ENCODE results near the gene PPFIA1.
A peak's percentile ranks its signal among the peaks of the same experiment; 100 is the strongest.
"Not testable (repeated sequence)": the region's sequence is repeated elsewhere in the genome, so short reads cannot be mapped to it uniquely, and the experiment has no call there.

The PPFIA1 gene

DNA sequence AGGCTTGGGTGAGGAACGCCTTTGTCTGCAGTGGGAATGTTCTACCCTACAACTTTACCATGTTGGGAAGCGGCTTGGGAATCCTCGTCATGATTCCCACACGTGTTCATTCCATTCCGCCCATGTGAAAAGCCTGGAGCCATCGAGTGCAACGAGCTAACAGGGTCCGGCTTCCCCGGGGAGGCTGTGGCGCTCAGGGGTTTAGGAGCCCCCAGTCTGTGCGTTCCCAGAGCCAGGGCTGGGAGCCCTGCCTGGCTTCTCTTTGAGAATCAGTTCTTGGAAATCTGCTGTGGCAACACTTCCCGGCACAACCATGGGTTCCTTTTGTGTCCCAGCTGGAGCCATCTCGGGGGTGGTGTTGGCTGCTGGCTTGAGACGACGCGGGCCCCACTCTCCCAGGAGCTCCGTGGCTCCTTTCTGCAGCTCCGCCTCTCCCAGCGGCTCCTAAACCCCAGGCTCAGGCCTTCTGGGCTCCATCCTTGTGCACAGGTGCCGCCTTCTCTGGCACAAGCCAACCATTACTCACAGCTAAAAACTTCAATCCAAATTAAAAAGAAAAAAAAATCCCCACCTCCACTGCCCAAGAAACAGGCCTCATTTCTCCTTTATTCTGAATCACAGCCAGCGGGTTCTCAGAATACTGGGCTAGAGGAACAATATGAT lies 18.7 kb upstream of the PPFIA1 start:
- DNase-seq, result peak in 1 of 2 experiments; percentile 52

DNA sequence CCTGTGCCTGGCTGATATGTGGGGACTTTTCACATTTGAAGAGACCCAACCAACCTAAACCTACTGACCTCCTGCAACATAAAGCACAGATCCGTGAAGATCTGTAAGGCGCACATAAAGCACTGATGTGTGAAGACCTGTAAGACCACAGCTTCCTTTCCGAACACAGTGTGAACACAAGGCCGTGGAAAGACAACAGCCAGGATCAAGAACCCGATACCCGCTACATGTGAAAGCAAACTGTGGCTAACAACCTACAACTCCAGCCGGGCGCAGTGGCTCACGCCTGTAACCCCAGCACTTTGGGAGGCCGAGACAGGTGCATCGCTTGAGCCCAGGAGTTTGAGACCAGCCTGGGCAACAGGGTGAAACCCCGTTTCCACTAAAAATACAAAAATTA lies 17.6 kb upstream of the PPFIA1 start:
- DNase-seq, result no peak

DNA sequence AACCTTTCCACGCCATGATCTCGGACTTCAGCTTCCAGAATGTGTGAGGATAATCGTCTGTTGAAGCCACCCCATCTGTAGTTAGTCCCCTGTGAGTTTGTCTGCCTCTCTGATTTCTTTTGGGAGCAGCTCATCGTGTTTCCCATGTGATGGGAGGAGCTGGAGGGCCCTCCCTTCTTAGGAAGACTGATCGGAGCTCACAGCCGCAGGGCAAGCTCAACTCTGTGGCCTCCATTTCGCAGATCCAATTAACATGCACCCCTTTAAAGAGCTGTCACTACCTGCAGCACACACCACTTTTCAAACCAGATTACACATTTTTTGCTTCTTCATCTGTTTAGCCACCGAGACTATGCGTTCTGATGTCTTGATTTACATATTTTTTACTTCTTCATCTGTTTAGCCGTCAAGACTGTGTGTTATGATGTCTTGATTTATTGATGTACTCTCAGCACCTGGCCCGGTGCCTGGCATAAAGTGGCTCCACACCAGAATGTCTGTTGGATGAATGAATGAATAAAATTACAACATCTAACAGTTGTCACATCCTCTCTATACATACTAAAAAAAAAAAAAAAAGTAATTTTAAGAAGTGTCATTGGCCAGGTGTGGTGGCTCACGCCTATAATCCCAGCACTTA lies 14.9 kb upstream of the PPFIA1 start:
- peak; percentile 48 to 56 for DNase-seq

DNA sequence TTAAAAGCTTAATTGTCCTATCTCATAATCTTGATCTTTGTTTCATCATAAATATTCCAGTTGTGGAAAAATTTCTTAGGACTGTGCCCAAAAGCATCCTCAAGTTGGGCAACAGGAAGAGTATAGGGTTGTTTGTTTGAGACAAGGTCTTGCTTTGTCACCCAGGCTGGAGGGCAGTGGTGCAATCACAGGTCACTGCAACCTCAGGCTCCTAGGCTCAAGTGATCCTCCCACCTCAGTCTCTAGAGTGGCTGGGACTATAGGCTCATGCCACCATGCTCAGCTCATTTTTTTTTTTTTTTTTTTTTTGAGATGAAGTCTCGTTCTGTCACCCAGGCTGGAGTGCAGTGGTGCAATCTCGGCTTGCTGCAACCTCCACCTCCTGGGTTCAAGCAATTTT lies 11.4 kb upstream of the PPFIA1 start:
- DNase-seq, result not testable (repeated sequence)

DNA sequence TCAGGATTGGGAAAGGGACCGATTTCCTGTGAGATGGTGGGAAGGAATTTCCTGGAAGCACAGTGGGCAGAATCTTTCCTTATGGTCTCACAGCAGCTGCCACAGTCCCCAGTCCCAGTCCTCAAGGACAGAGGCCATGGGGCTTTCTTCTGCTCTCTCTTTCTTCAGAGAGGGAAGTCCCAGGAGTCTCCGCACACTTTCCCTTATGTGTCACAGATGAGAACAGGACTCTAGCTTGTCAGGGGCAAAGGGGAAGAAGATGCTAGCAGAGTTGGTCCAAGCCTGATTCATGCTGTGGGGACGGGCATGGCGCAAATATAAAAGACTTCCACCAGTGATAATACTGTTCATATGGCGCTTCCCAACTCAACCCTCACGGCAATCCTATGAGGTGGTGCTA lies 7.5 kb upstream of the PPFIA1 start:
- no peak for DNase-seq

DNA sequence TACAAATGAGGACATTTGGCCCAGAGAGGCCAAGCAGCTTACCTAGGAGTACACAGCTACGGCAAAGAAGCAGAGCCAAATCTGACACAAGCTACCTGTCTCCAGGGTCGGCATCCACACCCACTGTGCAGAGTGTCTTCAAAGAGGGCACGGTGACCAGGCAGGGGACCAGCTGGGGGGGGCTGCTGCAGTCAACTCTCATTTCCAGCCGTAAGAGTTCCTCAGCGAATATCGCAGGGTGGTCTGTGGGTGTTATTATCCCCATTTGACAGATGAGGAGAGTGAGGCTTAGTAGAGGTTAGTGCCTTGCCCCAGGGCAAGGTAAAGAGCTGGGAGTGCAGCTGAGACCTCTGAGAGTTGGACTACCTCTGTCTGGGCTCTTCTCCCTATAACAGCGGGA lies 7.1 kb upstream of the PPFIA1 start:
- no peak for DNase-seq

DNA sequence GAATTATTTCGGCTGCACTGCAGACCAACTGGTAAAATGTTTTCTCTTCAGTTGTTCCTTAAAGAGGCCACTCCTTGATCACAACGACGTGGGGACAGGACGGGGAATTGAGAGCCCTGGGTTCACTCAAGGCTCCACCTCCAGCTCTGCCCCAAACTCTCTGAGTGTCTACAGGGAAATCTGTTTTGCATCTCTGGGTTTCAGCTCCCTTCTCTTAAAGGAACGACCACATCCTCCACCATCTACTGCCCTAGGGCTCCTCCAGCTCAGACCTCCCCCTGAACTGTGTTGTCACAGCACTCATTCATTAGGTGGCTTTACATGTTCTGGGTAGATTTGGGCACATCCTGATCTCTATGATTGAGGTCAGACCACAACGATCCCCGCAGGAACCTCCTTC lies 5.1 kb upstream of the PPFIA1 start:
- no peak for DNase-seq

DNA sequence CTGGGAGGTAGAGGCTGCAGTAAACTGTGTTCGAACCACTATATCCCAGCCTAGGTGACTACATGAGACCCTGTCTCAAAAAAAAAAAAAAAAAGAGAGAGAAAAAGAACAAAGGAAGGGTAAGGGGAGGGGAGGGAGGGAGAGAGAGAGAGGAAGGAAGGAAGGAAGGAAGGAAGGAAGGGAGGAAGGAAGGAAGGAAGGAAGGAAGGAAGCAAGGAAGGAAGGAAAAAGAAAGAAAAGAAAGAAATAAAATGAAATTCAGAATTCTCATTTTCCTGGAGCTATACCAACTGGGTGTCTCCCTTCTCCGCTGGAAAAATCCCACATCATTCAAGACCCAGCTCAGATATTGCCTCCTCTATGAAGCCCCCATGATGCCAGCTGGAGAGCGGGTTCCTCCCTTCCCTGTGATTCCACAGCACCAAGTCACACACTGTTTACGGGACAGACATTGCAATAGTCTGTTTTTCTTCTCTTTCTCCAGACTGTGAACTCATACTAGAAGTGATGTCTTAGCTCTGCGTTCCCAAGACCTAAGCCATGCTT lies 3.0 kb upstream of the PPFIA1 start:
- no peak for DNase-seq

DNA sequence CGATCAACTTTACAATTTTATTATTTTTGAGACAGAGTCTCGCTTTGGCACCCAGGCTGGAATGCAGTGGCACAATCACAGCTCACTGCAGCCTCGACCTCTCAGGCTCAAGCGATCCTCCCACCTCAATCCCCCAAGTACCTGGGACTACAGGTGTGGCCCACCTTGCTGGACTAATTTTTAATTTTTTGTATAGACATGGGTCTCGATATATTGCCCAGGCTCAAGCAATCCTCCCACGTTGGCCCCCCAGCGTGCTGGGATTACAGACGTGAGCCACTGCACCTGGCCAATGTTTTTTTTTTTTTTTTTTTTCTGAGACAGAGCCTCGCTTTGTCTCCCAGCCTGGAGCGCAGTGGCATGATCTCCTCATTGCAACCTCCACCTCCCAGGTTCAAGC lies 2.0 kb upstream of the PPFIA1 start:
- DNase-seq, result no peak

DNA sequence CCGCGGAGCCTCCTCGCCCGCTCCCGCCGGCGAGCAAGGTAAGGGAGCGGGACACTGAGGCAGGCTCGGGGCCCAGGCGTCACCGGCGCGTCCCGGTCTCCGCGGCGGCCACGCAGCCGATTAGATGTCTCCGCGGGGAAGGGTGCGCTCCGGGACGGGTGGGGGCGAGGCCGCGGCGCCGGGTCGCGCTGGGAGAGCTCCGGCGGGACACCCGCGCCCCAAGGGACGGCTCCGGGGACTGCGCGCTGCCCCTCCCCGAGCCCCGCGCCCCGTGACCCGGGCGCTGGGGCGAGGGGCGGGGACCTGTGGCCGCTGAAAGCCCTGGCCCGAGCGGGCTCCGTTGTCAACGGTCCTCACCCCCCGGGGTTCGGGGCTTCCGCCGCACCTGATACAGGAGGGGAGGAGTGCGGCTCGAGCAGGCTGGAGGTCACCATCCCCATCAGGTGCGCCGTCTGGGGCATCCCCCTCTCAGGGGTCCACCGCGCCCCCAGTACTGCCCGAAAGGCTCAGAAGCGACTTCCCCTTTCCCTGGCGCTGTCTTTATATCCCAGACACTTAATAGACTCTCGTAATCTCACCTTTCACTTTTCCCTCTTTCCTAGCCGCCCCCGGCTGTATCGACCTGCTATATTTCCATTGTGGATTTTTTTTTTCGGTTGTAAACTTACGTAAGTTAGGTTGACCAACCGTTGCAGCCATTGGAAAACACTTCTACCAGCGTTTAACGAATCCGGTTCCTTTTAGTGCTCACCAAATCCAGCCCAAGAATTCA lies 573 bp downstream of the PPFIA1 start:
- DNase-seq, result no peak

DNA sequence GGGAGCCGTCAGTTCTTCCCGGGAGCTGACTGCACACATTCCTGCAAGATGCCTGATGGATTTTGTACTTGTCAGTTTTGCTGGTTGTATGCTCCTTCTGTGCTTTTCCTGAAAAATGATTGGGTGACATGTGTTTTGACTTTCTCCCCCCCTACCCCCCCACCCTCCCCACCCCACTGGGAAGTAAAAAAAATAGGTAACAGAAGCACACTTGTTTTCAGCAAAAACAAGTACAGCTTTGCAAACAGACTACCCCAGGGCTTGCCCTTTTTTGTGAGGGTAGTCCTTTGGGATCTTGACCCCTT lies 1.1 kb downstream of the PPFIA1 start:
- DNase-seq, result no peak

DNA sequence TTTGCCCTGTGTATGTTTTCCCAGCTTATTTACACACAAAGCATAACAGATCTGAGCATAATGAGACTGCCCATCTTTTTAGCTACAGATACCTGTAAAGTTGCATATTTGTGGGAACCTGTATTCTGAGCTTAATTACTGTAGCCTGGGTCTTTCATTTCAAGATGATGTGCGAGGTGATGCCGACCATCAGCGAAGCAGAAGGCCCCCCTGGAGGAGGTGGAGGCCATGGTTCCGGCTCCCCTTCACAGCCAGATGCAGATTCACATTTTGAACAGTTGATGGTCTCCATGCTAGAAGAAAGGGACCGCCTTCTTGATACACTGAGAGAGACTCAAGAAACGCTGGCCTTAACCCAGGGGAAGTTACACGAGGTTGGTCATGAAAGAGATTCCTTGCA lies 1.5 kb downstream of the PPFIA1 start:
- DNase-seq, result no peak

DNA sequence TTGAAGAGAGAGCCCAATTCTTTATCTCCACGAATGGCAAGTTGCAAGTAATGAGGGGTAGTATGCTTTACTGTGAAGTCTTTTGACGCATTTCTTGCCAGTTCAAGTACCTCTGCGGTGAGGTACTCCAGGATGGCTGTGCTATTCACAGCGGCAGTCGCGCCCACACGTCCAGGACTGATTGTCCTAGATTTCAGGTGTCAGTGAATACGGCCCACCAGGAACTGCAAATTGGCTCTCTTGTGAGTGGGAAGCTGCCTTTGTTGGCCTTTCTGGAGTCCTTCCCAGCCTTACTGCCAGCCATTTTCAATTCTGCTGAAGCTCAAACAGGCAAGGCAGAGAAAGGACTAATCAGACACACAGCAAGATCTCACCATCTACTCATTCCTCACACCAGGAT lies 8.5 kb downstream of the PPFIA1 start:
- no peak for DNase-seq

DNA sequence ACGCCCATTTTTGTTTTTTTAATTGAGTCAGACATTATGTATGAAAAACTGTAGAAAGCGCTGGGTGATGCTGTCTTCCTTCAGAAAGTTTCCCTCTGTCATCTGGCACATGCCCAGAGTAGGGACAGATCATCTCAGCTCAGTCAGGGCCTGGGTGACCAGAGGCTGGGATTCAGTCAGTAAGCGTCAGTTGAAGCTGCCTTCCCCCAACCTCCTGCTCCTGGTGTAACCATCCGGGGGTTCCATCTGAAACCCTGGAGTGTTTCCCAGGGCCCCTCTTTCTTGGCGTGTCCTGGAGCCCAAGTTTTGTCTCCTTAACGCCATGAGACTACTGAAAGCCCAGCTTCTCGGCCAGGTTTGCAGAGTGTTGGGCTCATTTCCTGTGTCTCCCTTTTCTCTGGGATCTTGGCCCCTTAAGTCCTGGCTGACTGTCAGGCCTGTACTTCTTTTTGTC lies 10.7 kb downstream of the PPFIA1 start:
- no peak for DNase-seq

DNA sequence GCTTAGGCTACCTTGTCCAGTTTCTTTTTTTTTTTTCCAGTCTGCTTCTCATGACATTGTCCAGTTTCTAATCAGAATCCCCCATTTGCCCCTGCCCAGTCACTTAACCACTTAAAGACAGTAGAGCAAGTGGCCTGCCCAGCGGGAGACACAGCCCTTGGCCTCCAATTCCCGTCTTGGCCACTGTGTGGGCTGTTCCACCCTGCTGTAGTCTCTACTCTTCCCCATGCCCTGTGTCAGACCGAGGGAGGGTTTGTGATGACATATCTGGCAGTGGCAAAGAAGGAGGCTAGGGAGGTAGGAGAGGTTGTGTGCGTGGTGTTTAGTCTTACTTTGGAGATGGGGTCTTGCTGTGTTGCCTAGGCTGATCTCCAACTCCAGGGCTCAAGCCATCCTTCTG lies 11.5 kb downstream of the PPFIA1 start:
- no peak for DNase-seq

DNA sequence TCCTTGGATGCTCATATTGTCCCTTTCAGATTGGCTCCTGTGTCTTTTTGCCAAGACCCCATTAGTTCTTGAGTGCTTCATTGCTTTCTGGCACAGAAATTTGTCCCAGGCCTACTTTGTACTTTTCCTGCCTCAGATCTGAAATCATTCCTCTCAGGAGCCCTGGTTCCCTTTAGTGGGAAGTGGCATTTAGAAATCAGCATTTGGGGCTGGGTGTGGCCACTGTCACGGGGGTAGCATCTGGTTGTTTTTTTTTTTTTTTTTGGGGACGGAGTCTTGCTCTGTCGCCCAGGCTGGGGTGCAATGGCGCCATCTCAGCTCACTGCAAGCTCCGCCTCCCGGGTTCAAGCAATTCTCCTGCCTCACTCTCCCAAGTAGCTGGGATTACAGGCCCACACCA lies 18.2 kb downstream of the PPFIA1 start:
- no peak for DNase-seq

DNA sequence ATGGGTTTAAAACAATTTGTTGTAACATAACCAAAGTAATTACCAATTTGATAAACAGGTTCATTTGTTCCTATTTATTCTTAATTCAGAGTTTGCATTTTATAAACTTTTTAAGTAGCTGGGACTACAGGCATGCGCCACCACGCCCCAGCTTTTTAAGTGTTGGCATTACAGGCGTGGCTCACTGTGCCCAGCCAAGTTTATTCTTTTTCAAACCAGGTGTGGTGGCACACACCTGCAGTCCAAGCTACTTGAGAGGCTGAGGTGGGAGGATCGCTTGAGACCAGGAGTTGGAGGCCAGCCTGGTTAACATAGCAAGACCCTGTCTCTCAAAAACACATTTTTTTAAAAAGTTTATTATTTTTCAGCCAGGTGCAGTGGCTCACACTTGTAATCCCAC lies 19.1 kb downstream of the PPFIA1 start:
- no peak for DNase-seq

DNA sequence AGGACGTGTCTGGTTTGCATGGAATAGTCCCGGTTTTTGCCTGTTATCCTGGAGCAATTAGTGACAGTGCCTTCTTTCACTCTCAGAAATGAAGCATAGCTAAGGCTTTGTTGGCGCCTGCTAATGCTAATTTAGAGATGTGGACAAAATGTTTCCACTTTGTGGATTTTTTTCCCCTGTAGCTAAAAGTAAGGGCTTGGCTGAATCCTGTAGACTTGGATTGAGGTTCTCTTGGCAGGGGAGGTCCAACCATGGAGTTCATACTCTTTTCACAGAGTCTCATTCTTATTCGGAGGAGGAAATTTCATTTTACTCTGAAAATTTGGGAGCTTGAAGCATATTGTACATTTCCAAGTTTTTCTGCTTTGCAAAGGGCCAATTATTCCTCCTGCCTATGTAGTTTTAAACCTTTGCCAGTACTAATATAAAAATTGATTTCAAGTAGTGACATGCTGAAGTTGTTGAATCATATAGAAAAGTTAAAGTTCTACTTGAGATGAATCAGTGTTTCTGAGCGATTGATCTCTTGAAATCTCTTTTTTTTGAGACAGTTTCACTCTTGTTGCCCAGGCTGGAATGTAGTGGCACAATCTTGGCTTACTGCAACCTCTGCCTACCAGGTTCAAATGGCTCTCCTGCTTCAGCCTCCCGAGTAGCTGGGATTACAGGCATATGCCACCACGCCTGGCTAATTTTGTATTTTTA lies 20.0 kb downstream of the PPFIA1 start:
- DNase-seq, result no peak

DNA sequence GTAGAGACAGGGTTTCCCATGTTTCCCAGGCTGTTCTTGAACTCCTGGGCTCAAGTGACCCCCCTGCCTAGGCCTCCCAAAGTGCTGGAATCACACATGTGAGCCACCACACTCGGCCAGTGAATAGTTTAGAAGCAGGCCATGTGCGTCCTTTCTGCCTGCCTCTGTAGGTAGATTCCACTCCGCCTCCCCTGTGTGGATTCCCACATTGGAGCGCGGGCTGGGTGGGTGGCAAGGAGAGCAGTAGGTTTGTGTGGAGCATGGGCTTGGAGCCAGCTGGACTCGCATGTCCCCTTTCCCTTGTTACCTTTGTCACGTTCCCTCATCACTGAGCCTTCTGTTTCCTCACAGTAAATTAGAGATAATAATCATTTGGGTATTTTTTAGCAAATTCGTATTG lies 21.7 kb downstream of the PPFIA1 start:
- no peak for DNase-seq

DNA sequence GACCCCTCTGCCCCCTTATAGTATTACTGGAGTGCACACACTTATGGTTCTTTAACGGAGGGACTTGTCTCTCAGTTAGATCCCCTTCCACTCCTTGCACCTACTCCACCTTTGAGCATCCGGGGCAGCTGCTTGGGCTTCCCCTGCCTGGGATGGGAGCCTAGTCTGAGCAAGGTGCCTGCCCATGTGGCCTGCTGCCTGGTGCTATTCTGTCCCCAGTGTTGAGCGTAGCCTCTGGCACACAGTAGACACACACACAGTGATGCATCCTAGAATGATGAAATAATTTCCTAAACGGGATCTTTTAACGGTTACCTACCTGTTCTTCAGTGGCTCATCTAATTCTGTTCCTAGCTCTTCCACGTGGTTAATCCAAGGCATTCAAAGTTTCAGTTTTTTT lies 22.4 kb downstream of the PPFIA1 start:
- no peak for DNase-seq

DNA sequence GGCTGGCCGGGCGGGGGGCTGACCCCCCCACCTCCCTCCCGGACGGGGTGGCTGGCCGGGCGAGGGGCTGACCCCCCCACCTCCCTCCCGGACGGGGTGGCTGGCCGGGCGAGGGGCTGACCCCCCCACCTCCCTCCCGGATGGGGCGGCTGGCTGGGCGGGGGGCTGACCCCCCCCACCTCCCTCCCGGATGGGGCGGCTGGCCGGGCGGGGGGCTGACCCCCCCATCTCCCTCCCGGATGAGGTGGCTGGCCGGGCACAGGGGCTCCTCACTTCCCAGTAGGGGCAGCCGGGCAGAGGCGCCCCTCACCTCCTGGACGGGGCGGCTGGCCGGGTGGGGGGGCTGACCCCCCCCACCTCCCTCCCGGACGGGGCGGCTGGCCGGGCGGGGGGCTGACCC lies 24.7 kb downstream of the PPFIA1 start:
- DNase-seq, result not testable (repeated sequence)

DNA sequence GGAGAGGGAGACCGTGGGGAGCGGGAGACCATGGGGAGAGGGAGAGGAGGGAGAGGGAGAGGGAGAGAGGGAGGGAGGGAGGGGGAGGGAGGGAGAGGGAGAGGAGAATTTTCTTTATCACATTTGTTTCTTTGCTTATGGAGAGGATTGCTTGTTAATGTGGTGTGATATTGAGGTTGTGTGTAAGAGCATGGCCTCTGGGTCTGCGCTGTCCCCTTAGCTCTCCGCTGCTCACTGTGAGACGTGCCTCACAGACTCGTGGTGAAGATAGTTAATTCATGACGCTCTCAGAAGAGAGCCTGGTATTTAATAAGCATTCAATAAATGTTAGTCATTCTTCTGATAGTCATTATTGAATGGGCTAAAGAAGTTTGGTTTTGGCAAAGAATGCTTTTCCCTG lies 26.2 kb downstream of the PPFIA1 start:
- no peak for DNase-seq

DNA sequence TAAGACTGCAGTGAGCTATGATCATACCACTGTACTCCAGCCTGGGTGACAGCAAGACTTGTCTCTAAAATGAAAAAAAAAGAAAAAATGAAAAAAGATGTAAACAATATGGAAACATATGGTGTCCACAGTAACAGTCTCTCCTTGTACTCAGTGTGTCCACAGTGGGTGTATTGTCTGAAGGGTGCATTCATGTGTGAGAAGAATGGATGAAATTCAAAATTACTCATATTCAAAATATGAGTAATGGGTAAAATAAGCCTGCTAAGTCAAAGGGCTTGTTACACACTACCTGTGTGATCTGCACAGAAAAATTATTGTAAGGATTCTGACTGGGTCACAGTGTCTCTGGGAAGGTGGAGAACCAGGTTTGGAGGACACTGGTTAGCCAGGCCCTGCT lies 26.9 kb downstream of the PPFIA1 start:
- DNase-seq, result no peak

Data from NCI-H446 (cell line).